GM18870 (cell line): ENCODE results near the gene SEMA4G.

Experiments used
- ATAC-seq: cut with Tn5 transposase; IDR thresholded peaks from one replicate; pipeline ENCODE4 v1.9.1; 2021; ENCODE audit warnings: moderate library complexity; ENCODE audit not compliant: unreplicated experiment

SEMA4G gene

GRCh38 chr10:100986952-100987684 is 17.8 kb downstream of the SEMA4G start, which contains the start of the genes MRPL43 and TWNK:
TSS of gene MRPL43 (minus strand) at chr10:100987497. CDS start at chr10:100987443, 54 bp downstream.
TSS of gene TWNK (plus strand) at chr10:100987543. CDS start at chr10:100988211, 668 bp downstream.
- ATAC-seq = peak; percentile 60

DNA sequence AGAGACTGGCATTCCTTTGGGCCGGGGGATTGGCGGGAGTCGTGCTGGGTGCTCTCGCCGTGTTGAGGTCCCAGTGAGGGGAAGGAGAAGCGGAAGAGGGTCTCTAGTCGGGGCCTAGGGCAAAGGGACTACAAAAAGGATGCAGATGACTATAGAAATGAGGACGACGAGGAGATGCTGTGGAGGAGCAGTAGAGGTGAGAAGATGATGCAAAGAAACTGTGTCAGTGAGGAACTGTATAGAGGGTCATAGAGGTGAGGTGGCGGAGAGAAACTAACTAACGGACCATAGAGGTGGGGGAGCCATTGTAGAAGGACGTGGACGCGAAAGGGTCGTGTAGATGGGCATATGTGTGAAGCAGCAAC is 18.4 kb downstream of the SEMA4G start:
- ATAC-seq = no peak

GRCh38 chr10:100988166-100988565 is 18.9 kb downstream of the SEMA4G start:
- ATAC-seq = no peak

GRCh38 chr10:100989088-100989487 is 19.8 kb downstream of the SEMA4G start:
- ATAC-seq = no peak

DNA sequence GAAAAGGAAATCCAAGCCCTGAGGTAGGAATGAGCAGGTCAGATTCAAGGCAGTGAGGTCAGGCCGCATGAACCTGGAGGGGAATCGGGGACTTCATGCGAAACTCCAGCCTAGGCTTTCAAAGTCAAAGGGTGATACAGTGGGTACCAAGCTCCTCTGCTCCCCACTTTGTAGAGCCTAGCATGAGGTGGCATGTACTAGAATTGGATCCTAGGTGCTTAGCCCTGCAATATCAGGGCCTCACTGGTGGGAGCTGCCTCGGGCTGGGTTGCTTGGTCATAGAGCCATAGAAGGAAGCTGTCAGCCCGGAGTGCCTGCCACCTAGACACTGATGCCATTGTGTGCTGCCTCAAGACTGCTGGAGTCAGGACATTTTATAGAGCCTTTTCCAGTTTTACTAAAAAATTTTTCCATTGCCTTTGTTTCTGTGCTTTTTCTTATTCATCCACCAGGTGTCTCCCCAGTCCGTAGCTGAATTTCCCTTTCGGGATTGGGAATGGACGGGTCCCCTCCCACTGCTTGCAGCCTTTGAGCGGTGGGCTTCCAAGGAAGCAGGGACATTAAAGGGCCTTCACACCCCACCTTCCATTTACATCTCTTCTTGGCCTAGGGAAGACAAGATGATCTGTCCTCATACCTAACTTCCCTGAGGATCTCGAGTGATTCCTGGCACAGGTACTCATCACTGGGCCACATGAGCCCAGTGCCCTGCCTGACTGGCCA is 24.8 kb downstream of the SEMA4G start:
- ATAC-seq = no peak

DNA sequence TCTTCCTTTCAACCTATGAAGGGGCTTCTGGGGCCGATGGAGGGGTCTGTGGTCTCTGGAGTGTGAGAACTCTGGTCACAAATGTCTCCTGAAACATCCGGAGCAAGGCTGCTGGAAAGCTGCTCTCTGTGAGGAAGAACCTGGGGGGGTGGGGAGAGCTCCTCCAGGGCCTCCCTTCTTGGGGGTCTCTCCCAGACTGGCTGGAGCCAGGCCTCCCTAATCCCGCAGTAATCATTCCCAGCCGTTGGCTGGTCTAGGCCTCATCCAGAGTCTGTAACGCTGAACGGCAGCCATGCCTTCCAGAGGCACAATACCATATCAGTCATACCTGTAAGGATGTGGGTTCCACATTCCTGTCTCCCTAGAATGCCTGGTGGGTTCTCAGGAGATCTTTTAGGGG is 25.9 kb downstream of the SEMA4G start:
- ATAC-seq = no peak

DNA sequence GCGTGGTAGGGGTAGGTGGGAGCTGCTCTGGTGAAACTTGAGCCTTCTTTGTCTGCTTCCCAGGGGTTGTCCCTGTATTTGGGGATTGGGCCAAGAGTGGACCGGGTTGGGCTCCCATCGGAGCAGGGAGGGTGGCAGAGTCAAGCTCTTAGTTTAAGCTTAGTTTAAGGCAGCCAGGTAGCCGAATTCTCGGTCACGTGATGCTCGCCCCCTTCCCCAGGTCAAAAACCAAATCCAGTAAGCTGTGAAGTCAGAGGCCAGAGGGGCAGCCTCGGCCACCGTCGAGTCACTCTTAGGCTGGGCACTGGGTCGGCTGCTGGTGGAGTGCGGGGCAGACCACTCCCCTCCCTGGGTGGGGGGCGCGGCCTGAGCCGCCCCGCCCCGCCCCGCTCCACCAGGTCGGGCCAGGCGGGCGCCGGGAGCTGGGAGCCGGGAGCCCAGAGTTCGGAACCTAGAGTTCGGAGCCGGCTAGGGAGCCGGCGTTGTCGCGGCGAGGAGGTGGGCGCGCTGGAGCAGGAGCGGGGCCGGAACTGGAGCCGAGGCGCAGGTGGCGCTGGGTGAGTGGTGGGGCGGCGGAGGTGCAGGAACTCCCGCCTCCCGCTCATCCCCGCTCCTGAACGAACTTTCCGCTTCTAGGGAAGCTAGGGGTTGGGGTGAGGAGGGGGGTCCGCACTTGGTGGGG is 27.5 kb downstream of the SEMA4G start:
- ATAC-seq = no peak

DNA sequence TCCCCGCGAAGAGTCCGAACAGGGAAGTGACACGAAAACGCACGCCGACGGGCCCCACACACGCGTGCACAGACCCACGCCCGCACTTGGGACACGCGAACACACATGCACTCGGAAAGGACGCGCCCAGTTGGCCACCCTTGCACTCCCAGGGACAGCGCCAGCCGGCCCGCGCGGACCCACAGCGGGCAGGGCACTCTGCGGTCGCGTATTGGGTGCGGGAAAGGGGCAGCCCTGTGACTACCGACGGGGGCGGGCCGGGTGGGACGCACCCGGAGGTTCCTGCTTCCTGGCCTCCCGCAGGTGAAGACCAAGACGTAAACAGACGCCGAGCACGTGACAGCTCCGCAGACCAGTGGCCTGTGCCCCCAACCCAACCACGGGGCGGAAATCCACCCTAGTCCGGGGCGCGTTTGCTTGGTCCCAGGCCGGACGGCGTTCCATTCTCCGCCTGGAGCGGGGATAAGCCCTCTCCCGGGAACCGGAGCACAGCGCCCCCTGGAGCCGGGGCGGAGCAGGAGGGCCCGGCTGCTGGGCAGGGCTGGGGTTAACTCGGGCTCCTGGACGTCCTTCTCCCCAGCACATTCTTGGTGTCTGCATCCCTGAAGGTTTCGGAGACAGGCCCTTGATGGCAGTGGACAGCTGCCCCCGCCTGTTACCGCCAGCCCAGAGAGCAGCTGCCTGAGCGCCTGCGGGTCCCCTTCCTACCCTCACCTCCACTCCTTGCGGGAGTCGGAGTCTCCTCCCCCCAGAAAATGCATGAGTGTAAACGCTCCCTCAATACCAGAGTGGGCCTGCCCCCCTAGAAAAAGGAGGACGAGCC is 28.3 kb downstream of the SEMA4G start:
- no peak for ATAC-seq

GRCh38 chr10:100998183-100998990 is 29.1 kb downstream of the SEMA4G start:
- no peak for ATAC-seq

GRCh38 chr10:100998991-100999741 is 29.9 kb downstream of the SEMA4G start:
- ATAC-seq = no peak

DNA sequence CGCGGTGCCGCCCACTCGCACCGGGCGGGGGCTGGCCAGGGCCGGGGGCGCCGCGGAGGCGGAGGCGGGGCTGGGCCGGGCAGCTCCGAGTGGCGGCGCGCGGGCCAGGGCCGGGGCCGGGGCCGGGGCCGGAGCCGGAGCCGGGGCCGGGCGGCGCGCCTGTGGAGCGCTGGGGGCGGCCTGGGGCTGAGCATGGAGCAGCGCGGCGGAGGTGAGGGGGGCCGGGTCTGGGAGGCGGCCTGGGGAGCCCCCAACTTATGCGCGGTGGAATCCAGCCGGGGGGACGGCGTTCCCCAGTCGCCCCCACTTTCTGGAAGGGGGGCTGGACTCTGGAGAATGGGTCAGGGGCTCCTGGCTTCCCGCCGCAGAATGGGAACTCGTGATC is 30.4 kb downstream of the SEMA4G start, which contains the start of gene LZTS2:
Gene LZTS2, plus strand, starts transcription at position 67 of the 385 bp plus-strand sequence. CDS start 2,731 bp downstream, outside the sequence.
- ATAC-seq = no peak

- no peak for ATAC-seq
Observed at GRCh38 chr10:101000127-101000914, 31.0 kb downstream of the SEMA4G start.

DNA sequence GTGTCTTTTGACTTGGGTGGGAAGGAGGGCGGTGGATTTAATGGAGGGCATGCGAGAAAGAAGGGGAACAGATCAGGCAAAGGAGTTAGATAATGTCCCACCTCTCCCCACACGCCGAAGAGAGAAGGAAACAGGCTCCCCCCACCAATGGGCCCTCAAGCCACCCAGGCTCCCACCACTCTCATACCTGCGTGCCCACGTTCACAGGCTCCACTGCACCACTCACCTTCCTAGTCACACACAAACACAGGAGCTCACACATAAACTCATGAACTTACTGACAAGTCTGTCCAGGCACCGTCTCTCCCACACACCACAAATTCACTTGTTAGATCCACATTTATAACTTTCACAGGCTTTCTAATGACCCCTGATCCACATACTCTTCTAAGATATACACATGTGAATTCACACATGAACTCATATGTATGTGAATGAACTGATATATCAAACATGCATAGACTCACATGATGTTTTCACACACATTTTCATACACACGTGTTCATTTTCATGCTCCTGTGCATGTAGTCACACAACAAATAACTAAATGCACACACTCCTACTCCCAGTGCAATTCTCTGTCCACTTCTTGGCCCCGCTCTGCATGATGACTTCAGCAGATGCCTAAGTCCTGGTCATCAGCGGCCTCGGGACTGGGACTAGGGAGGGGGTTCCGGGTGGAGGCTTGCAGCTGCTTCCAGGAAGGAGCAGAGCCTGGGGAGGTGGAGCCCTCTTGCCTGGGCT is 31.8 kb downstream of the SEMA4G start:
- no peak for ATAC-seq

DNA sequence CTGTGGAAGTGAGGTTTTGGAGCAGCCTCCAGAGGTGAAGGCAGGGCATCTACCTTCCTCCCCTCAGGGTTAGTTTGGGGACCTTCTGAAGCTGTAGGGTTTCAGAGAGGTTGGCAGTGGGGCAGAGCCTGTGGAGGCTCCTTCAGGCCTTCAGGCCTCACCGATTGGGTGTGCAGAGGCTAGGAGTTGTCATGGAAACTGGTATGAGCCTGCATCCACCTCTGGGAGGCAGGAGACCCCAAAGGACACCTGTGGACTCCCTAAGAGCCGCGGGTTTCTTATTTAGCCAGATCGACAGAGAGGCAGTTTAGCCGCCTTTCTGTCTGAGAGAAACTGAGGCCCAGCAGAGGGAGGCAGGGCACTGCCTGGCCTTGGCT is 32.3 kb downstream of the SEMA4G start:
- no peak for ATAC-seq

DNA sequence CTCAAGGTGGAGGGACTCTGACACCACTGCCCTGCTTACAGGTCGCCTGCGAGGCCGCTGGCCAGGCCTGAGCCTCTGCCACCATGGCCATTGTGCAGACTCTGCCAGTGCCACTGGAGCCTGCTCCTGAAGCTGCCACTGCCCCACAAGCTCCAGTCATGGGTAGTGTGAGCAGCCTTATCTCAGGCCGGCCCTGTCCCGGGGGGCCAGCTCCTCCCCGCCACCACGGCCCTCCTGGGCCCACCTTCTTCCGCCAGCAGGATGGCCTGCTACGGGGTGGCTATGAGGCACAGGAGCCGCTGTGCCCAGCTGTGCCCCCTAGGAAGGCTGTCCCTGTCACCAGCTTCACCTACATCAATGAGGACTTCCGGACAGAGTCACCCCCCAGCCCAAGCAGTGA is 33.2 kb downstream of the SEMA4G start:
- ATAC-seq = no peak

- no peak for ATAC-seq
Observed at GRCh38 chr10:101003639-101004206, 34.4 kb downstream of the SEMA4G start.

DNA sequence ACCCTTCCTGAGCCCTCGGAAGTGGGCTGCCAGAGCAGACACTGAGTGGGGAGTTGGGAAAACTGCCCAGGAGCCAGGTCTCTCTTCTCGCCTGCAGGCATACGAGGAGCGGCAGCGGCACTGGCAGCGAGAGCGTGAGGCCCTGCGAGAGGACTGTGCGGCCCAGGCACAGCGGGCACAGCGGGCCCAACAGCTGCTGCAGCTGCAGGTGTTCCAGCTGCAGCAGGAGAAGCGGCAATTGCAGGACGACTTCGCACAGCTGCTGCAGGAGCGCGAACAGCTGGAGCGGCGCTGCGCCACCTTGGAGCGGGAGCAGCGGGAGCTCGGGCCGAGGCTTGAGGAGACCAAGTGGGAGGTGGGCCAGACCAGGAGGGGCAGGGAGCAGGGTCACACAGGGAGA is 36.1 kb downstream of the SEMA4G start:
- ATAC-seq = no peak
